HCT116 (cell line): ENCODE measurements around the gene HSPA4. TPM values are rescaled to one million over a fixed set of nuclear protein-coding genes. Genes with fewer than 3 reads are reported as not detected.

Source experiments
- ATAC-seq: fragments of 200-7000 bp; cut with Tn5 transposase; 2 replicates; pipeline ENCODE4 v1.9.1; 2020; ENCODE audit warnings: mild to moderate bottlenecking, moderate library complexity
- BruUV-seq: library from RNA; stranded (reverse); fragments of 400-500 nt; replicated peaks from 2 replicates; lab custom pipeline; 2021; lab: Mats Ljungman, UMichigan
- CTCF ChIA-PET: fragments of 300-600 bp; sonication (Branson Sonifier 250); formaldehyde crosslinking; loops from one replicate; lab custom pipeline; 2021; ENCODE audit warnings: antibody characterized with exemption; lab: Charles Lee
- POLR2A ChIA-PET: fragments of 300-600, 350-600 bp; sonication (Branson Sonifier 250); formaldehyde crosslinking; loops from one replicate; lab custom pipeline; 2021; ENCODE audit warnings: antibody characterized with exemption; lab: Charles Lee
- RAD21 ChIA-PET, 2 experiments: fragments of 300-600 bp; sonication (Branson Sonifier 250); formaldehyde crosslinking; loops; one replicate each; lab custom pipeline; 2023; ENCODE audit warnings: low total read pairs in 2 of 2; ENCODE audit not compliant: uncharacterized antibody in 2 of 2, unreplicated experiment in 2 of 2, low non-redundant PET in 1 of 2; lab: Charles Lee
- DNase-seq: peaks from one replicate; pipeline ENCODE4 v3.0.0-alpha.2; 2010; ENCODE audit warnings: low read depth, low spot score
- H2AFZ ChIP-seq: fragments of 200-600 bp; shearing (Covaris generic), sonication (generic); 2 replicates; pipeline ENCODE4 v1.6.1; 2017; ENCODE audit warnings: low read depth, mixed run types, mixed read lengths, antibody characterized with exemption, low read length; ENCODE audit not compliant: poor library complexity, severe bottlenecking
- H3K27ac ChIP-seq: 2 replicates; pipeline ENCODE4 v1.5.1; 2012; ENCODE audit warnings: low read depth, low read length
- H3K27me3 ChIP-seq: fragments of 200-600 bp; sonication (generic); 2 replicates; pipeline ENCODE4 v1.6.1; 2016; ENCODE audit warnings: mixed run types, low read length, mixed read lengths; ENCODE audit not compliant: insufficient read depth
- H3K36me3 ChIP-seq, 2 experiments: fragments of 200-500 bp in 1 of 2; fragments of 200-600 bp in 1 of 2; sonication (Bioruptor generic) in 1 of 2; sonication (generic) in 1 of 2; 2 replicates each; pipeline versions ENCODE4 v1.5.1 to v1.6.1; 2014 to 2016; ENCODE audit warnings: low read length in 2 of 2, inconsistent platforms in 1 of 2, mixed read lengths in 1 of 2, mixed run types in 1 of 2; ENCODE audit not compliant: insufficient read depth in 2 of 2, control insufficient read depth in 1 of 2
- H3K4me1 ChIP-seq, 2 experiments: fragments of 200-600 bp in 1 of 2; sonication (generic) in 1 of 2; 2 replicates each; pipeline versions ENCODE4 v1.5.1 to v1.6.1; 2012 to 2017; ENCODE audit warnings: low read length in 2 of 2, inconsistent platforms in 1 of 2, mild to moderate bottlenecking in 1 of 2, mixed read lengths in 1 of 2, mixed run types in 1 of 2, moderate library complexity in 1 of 2; ENCODE audit not compliant: insufficient read depth in 2 of 2, control insufficient read depth in 1 of 2
- H3K4me2 ChIP-seq: fragments of 200-600 bp; sonication (generic); 2 replicates; pipeline ENCODE4 v1.6.1; 2017; ENCODE audit warnings: mixed run types, low read length, mixed read lengths
- H3K4me3 ChIP-seq, 2 experiments: fragments of 200-600 bp in 1 of 2; sonication (generic) in 1 of 2; replicated peaks in 1 of 2; 2 replicates each; pipeline ENCODE4 v1.5.1; 2011 to 2016; ENCODE audit warnings: low read length in 2 of 2, control low read depth in 1 of 2, low read depth in 1 of 2, mild to moderate bottlenecking in 1 of 2, mixed read lengths in 1 of 2, mixed run types in 1 of 2
- H3K79me2 ChIP-seq: fragments of 200-600 bp; sonication (generic); 2 replicates; pipeline ENCODE4 v1.6.1; 2017; ENCODE audit warnings: mild to moderate bottlenecking, mixed run types, low read length, moderate library complexity, mixed read lengths; ENCODE audit not compliant: insufficient read depth
- H3K9ac ChIP-seq: fragments of 200-600 bp; sonication (generic); 2 replicates; pipeline ENCODE4 v1.6.1; 2016; ENCODE audit warnings: low read length, mixed read lengths
- H3K9me2 ChIP-seq: fragments of 200-600 bp; sonication (generic), shearing (Covaris generic); 2 replicates; pipeline ENCODE4 v1.6.1; 2017; ENCODE audit warnings: mixed run types, mild to moderate bottlenecking, moderate library complexity; ENCODE audit not compliant: insufficient read depth
- H3K9me3 ChIP-seq, 2 experiments: fragments of 200-500 bp in 1 of 2; fragments of 200-600 bp in 1 of 2; sonication (Bioruptor generic) in 1 of 2; sonication (generic) in 1 of 2; 2 replicates each; pipeline ENCODE4 v1.6.1; 2014 to 2017; ENCODE audit warnings: low read length in 2 of 2, mixed read lengths in 2 of 2, inconsistent platforms in 1 of 2, low read depth in 1 of 2, mild to moderate bottlenecking in 1 of 2, mixed run types in 1 of 2, moderate library complexity in 1 of 2; ENCODE audit not compliant: control insufficient read depth in 1 of 2, insufficient read depth in 1 of 2
- H4K20me1 ChIP-seq: fragments of 200-600 bp; sonication (generic), shearing (Covaris generic); 2 replicates; pipeline ENCODE4 v1.6.1; 2017; ENCODE audit warnings: mixed run types, mild to moderate bottlenecking, moderate library complexity; ENCODE audit not compliant: insufficient read depth
- CBX3 ChIP-seq: IDR thresholded peaks from 2 replicates; pipeline ENCODE4 v1.6.1; 2012; ENCODE audit warnings: low read depth
- ELF1 ChIP-seq: IDR thresholded peaks from 2 replicates; pipeline ENCODE4 v1.6.1; 2012; ENCODE audit warnings: low read depth, borderline replicate concordance
- EZH2phosphoT487 ChIP-seq: fragments of 200-600 bp; IDR thresholded peaks from 2 replicates; pipeline ENCODE4 v1.6.1; 2018; ENCODE audit warnings: antibody characterized with exemption, borderline replicate concordance
- FOSL1 ChIP-seq: IDR thresholded peaks from 2 replicates; pipeline ENCODE4 v1.6.1; 2012; ENCODE audit warnings: low read depth
- POLR2A ChIP-seq: IDR thresholded peaks from 2 replicates; pipeline ENCODE4 v1.7.0; 2011; ENCODE audit warnings: borderline replicate concordance; ENCODE audit not compliant: insufficient read depth, insufficient read length; ENCODE audit errors: extremely low read depth
- RAD21 ChIP-seq: IDR thresholded peaks from 2 replicates; pipeline ENCODE4 v1.6.1; 2012; ENCODE audit warnings: low read depth, mild to moderate bottlenecking
- TCF7L2 ChIP-seq: IDR thresholded peaks from 2 replicates; pipeline ENCODE4 v1.7.0; 2011; ENCODE audit warnings: borderline replicate concordance, inconsistent platforms; ENCODE audit not compliant: insufficient read depth, insufficient read length; ENCODE audit errors: extremely low read depth
- YY1 ChIP-seq: IDR thresholded peaks from 2 replicates; pipeline ENCODE4 v1.6.1; 2011; ENCODE audit warnings: low read length, low read depth, moderate library complexity, mild to moderate bottlenecking; ENCODE audit not compliant: insufficient replicate concordance; ENCODE audit errors: extremely low read depth
- ZBTB33 ChIP-seq: IDR thresholded peaks from 2 replicates; pipeline ENCODE4 v1.6.1; 2011; ENCODE audit warnings: mild to moderate bottlenecking, low read length, moderate library complexity; ENCODE audit not compliant: insufficient replicate concordance; ENCODE audit errors: extremely low read depth
- ZFX ChIP-seq: fragments of 450-650 bp; IDR thresholded peaks from 2 replicates; pipeline ENCODE4 v1.6.1; 2017
- intact Hi-C: fragments of 100-400 bp; cut with micrococcal nuclease; formaldehyde crosslinking; loops from 2 replicates; pipeline ENCODE4 v1.10.0; 2022
- total RNA-seq: library from RNA; stranded (reverse); gene quantifications from one replicate; pipeline ENCODE4 v1.2.1, GENCODE V29; 2021; ENCODE audit not compliant: unreplicated experiment

HSPA4 gene
- total RNA-seq, 1 experiment from 2014 or later, result 212 TPM

GRCh38 chr5:133141746-133142145 is 89.9 kb downstream of the HSPA4 start (continued):
- no peak for TF ChIP-seq TCF7L2

GRCh38 chr5:133142782-133143181 is 91.0 kb downstream of the HSPA4 start:
- BruUV-seq, result no TSS peak

More at GRCh38 chr5:133142782-133143181, 91.0 kb downstream of the HSPA4 start:
- no peak for ATAC-seq
- no peaks in the 10 kb centered on the region for H3K36me3 ChIP-seq
- no peaks in the 10 kb centered on the region for H3K9me3 ChIP-seq
- no peaks in the 10 kb centered on the region for H3K9me2 ChIP-seq
- H3K27me3 ChIP-seq, result no peaks in the 10 kb centered on the region
- TF ChIP-seq ZFX, result no peak
- no peak for TF ChIP-seq TCF7L2
- no peak for TF ChIP-seq YY1
- no peak for TF ChIP-seq POLR2A
- no peak for TF ChIP-seq EZH2phosphoT487
- no peak for TF ChIP-seq ZBTB33
- TF ChIP-seq ELF1, result no peak
- no peak for TF ChIP-seq FOSL1
- TF ChIP-seq RAD21, result no peak
- no peak for TF ChIP-seq CBX3
- TF ChIP-seq, all 23 proteins: peak for 0
- intact Hi-C loops, result no loop called here
- Histone ChIP-seq H3K27ac (no peak overlapping the region), H4K20me1 (no peaks in the 10 kb centered on the region), H3K79me2 (no peaks in the 10 kb centered on the region), H2AFZ (no peak overlapping the region), H3K4me3 (no peak overlapping the region), H3K9ac (no peak overlapping the region), H3K4me2 (no peak overlapping the region), H3K4me1 (no peaks in the 10 kb centered on the region)
- ChIA-PET CTCF (no interaction called here), POLR2A (no interaction called here), RAD21 (no interaction called here)
- DNase-seq, result no peak
